Heart left ventricle (tissue), 16 donors: ENCODE measurements around the gene GATA2. TPM values are rescaled to one million over a fixed set of nuclear protein-coding genes. Genes with fewer than 3 reads are reported as not detected.

ENCODE experiments used
- ATAC-seq, 4 donors: fragments of 200-7000 bp; cut with Tn5 transposase; one replicate each; pipeline ENCODE4 v1.9.1; 2020 to 2022; ENCODE audit warnings: moderate library complexity in 4 of 4, mild to moderate bottlenecking in 3 of 4, moderate number of reproducible peaks in 1 of 4
- DNase-seq, 5 donors: peaks; one replicate each; pipeline ENCODE4 v3.0.0-alpha.2; 2020
- H3K27ac ChIP-seq, 12 donors: fragments of 200-600 bp; sonication (generic) in 4 of 12; one replicate each; pipeline versions ENCODE4 v1.5.0 to v1.8.0; 2016 to 2022; ENCODE audit warnings: mild to moderate bottlenecking in 2 of 12
- H3K27me3 ChIP-seq, 9 donors: fragments of 200-600 bp; sonication (generic) in 2 of 9; one replicate each; pipeline versions ENCODE4 v1.5.1 to v1.8.0; 2016 to 2022; ENCODE audit warnings: mild to moderate bottlenecking in 3 of 9
- H3K36me3 ChIP-seq, 9 donors: fragments of 200-600 bp; sonication (generic) in 2 of 9; one replicate each; pipeline versions ENCODE4 v1.5.0 to v1.8.0; 2018 to 2022; ENCODE audit warnings: mild to moderate bottlenecking in 2 of 9
- H3K4me1 ChIP-seq, 12 donors: fragments of 200-600 bp; sonication (generic) in 4 of 12; one replicate each; pipeline versions ENCODE4 v1.5.0 to v1.8.0; 2016 to 2022; ENCODE audit warnings: mild to moderate bottlenecking in 3 of 12
- H3K4me3 ChIP-seq, 12 donors: fragments of 200-600 bp; sonication (generic) in 4 of 12; one replicate each; pipeline versions ENCODE4 v1.5.0 to v1.8.0; 2017 to 2022; ENCODE audit warnings: mild to moderate bottlenecking in 9 of 12, moderate library complexity in 4 of 12
- H3K9me3 ChIP-seq, 12 donors: fragments of 200-600 bp; sonication (generic) in 4 of 12; one replicate each; pipeline versions ENCODE4 v1.5.0 to v1.8.0; 2016 to 2022; ENCODE audit warnings: mild to moderate bottlenecking in 1 of 12
- CTCF ChIP-seq, 12 donors: fragments of 200-600 bp; sonication (generic) in 4 of 12; IDR thresholded peaks; one replicate each; pipeline versions ENCODE4 v1.5.0 to v1.8.0; 2018 to 2022; ENCODE audit warnings: antibody characterized with exemption in 12 of 12, mild to moderate bottlenecking in 5 of 12
- POLR2A ChIP-seq, 2 donors: fragments of 450-650 bp; IDR thresholded peaks; one replicate each; pipeline ENCODE4 v1.6.1; 2017; ENCODE audit warnings: antibody characterized with exemption in 2 of 2, mild to moderate bottlenecking in 2 of 2, moderate library complexity in 2 of 2
- WGBS, 4 donors: extraction: QIAGEN DNeasy Blood & Tissue Kit in 2 of 4; methylation state at CpG; one replicate each; pipeline versions ENCODE4 v1.1.5 to v1.1.7; 2013 to 2018; 5-methylcytosine and 5-hydroxymethylcytosine counted together
- intact Hi-C, 10 donors: fragments of 100-400 bp; cut with DNase I; formaldehyde crosslinking; loops; one replicate each; pipeline versions ENCODE4 v1.11.1 to v1.14.2; 2022
- polyA plus RNA-seq, 2 donors: library from polyadenylated mRNA; stranded (reverse); fragments of 200-250 nt; gene quantifications; one replicate each; pipeline ENCODE4 v1.2.3, GENCODE V29; 2013
- total RNA-seq, 9 donors: library from RNA; depleted of rRNA in 2 of 9; stranded (reverse); fragments of >200 nt in 2 of 9; fragmentation: NEBNext Ultra II Directional in 3 of 9; extraction: Animal tissue kit (Norgen Biotek cat#: 25700) in 3 of 9; gene quantifications; one replicate each; pipeline versions ENCODE4 v1.1.0 to v1.2.4, GENCODE V29; 2016 to 2023
- donor health status: ischemic (EF 13 %, LVEDD 7.1; RV severe dilation, severe dysfunction).
- donor health status: healthy with polysubstance abuse.
- donor health status: DM: no; HTN: yes; CAD: no.
- donor health status: DM: no; HTN: no; CAD: no.
- donor health status: ischemic (EF 25% LVEDD 6.9; RV normal size, moderate dysfunction).
- donor health status: ischemic (EF 25% LVEDD 5.7; RV mildly dilated, moderate dysfunction).
- donor health status: healthy.
- donor health status: DM: yes; HTN: yes; CAD: no.
- donor health status: ischemic (EF 35%, LVEDD 5.7; RV mildly dilated, moderate dysfunction).
- donor health status: nonischemic (EF 11% LVEDD 7.7; RV severe dilation, severe dysfunction).
- donor health status: DM: yes; HTN: yes; CAD: no.
- donor health status: PGD.
- donor health status: ischemic (EF 29% LVEDD 5.4; RV normal size, mild dysfunction).
- donor health status: nonischemic (EF 23%, LVEDD 6.1; RV moderate dilation, normal function).

Gene GATA2
- total and polyA plus RNA-seq, 11 donors = 6.0 to 30.7 (median 12.8) TPM

GRCh38 chr3:128452678-128453275 lies 40.2 kb downstream of the GATA2 start:
- ATAC-seq = no peak
- no peaks in the 10 kb centered on the region for H3K4me1 ChIP-seq
- 82 to 92% (median 91%) methylated on average over 11 to 21 of the region's 21 CpGs for WGBS, 4 donors
- TF ChIP-seq CTCF (IDR thresholded peaks at IDR 0.05) (no peak), POLR2A (IDR thresholded peaks at IDR 0.05) (no peak)
- no peak overlapping the region for H3K27ac ChIP-seq
- DNase-seq = no peak
- no peak overlapping the region for H3K4me3 ChIP-seq
- H3K27me3 ChIP-seq = peaks cover 0 to 25% (median 5%) of the 10 kb centered on the region in 9 donors
- H3K36me3 ChIP-seq = no peaks in the 10 kb centered on the region
- no peaks in the 10 kb centered on the region for H3K9me3 ChIP-seq
- intact Hi-C loops = no loop called here

DNA sequence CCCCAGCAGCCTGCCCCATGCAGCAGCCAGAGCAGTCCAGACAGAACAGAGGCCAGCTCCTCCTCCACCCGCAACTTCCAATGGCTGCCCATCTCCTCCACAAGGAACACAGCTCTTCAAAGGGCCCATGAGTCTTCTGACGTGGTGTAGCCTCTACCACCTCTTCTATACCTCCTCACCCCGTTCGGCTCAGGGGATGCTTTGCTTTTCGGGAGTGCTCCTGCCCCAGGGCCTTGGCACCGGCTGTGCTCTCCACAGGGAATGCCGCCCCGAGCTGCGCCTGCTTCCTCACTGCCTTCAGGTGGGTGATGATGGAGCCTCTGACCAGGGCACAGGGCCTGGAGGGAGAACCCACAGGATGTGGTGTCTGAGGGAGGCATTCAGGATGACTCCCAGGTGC lies 40.9 kb downstream of the GATA2 start:
- DNase-seq (no peak), ATAC-seq (no peak)
- Histone ChIP-seq H3K9me3 (no peaks in the 10 kb centered on the region), H3K36me3 (no peaks in the 10 kb centered on the region), H3K4me1 (no peaks in the 10 kb centered on the region), H3K4me3 (no peak overlapping the region), H3K27ac (no peak overlapping the region), H3K27me3 (peaks cover 0 to 20% (median 0%) of the 10 kb centered on the region in 9 donors)
- intact Hi-C loops = no loop called here
- TF ChIP-seq POLR2A (IDR thresholded peaks at IDR 0.05) (no peak), CTCF (IDR thresholded peaks at IDR 0.05) (no peak)
- WGBS, 4 donors = 91 to 96% (median 91%) methylated on average over 9 of the region's 9 CpGs

GRCh38 chr3:128449111-128449638 lies 43.8 kb downstream of the GATA2 start:
- H3K36me3 ChIP-seq = no peaks in the 10 kb centered on the region
- peaks cover 0 to under 1% (median 0%) of the 10 kb centered on the region in 9 donors for H3K27me3 ChIP-seq
- WGBS, 4 donors = 68 to 90% (median 82%) methylated on average over 6 of the region's 6 CpGs
- no peak for ATAC-seq
- no peak for DNase-seq
- no peak overlapping the region for H3K4me3 ChIP-seq
- TF ChIP-seq POLR2A (IDR thresholded peaks at IDR 0.05) = no peak
- H3K27ac ChIP-seq = no peak overlapping the region
- H3K9me3 ChIP-seq = no peaks in the 10 kb centered on the region
- intact Hi-C loops = no loop called here
- no peaks in the 10 kb centered on the region for H3K4me1 ChIP-seq

- intact Hi-C loops = no loop called here
- no peak overlapping the region for H3K4me3 ChIP-seq
- H3K36me3 ChIP-seq = no peaks in the 10 kb centered on the region
- H3K27ac ChIP-seq = no peak overlapping the region
- no peaks in the 10 kb centered on the region for H3K4me1 ChIP-seq
- H3K9me3 ChIP-seq = no peaks in the 10 kb centered on the region
- TF ChIP-seq POLR2A (IDR thresholded peaks at IDR 0.05) (no peak), CTCF (IDR thresholded peaks at IDR 0.05) (no peak)
- DNase-seq = no peak
- ATAC-seq = no peak
- 63 to 67% (median 65%) methylated on average over 6 of the region's 6 CpGs for WGBS, 4 donors
- no peaks in the 10 kb centered on the region for H3K27me3 ChIP-seq
These were observed 44.5 kb downstream of the GATA2 start for GRCh38 chr3:128448491-128448890.

- DNase-seq (no peak), ATAC-seq (no peak)
- WGBS, 4 donors = 92 to 95% (median 94%) methylated on average over 3 of the region's 3 CpGs
- intact Hi-C loops = no loop called here
- Histone ChIP-seq H3K27ac (no peak overlapping the region), H3K27me3 (no peaks in the 10 kb centered on the region), H3K36me3 (no peaks in the 10 kb centered on the region), H3K4me3 (no peak overlapping the region), H3K9me3 (no peaks in the 10 kb centered on the region), H3K4me1 (no peaks in the 10 kb centered on the region)
- TF ChIP-seq CTCF (IDR thresholded peaks at IDR 0.05) (no peak), POLR2A (IDR thresholded peaks at IDR 0.05) (no peak)
These were observed 45.4 kb downstream of the GATA2 start for GRCh38 chr3:128447561-128448013.
